DMS114 treated with DMSO at 0.1 percent for 48 hours (cell line): ENCODE results near the gene SYTL5.

Experiments
- DNase-seq: peaks from one replicate; lab custom pipeline; 2025; ENCODE audit not compliant: unreplicated experiment; lab: John Stamatoyannopoulos, UW

The SYTL5 gene

GRCh38 chrX:38018766-38019425 is 12.5 kb downstream of the SYTL5 start:
- no peak for DNase-seq

- DNase-seq: no peak
Observed at GRCh38 chrX:38028300-38028699, 21.9 kb downstream of the SYTL5 start.

- DNase-seq: no peak
Observed at GRCh38 chrX:38036466-38036865, 30.1 kb downstream of the SYTL5 start.

GRCh38 chrX:38038501-38038900 is 32.1 kb downstream of the SYTL5 start:
- DNase-seq: no peak

GRCh38 chrX:38041237-38041636 is 34.9 kb downstream of the SYTL5 start:
- DNase-seq: no peak

GRCh38 chrX:38044701-38045100 is 38.3 kb downstream of the SYTL5 start:
- no peak for DNase-seq

GRCh38 chrX:38045538-38046096 is 39.3 kb downstream of the SYTL5 start:
- DNase-seq: no peak

- no peak for DNase-seq
Observed at GRCh38 chrX:38048886-38049285, 42.5 kb downstream of the SYTL5 start.

- DNase-seq: no peak
Observed at GRCh38 chrX:38050806-38051205, 44.5 kb downstream of the SYTL5 start.

- no peak for DNase-seq
Observed at GRCh38 chrX:38052096-38052495, 45.7 kb downstream of the SYTL5 start.

GRCh38 chrX:38055170-38055847 is 49.0 kb downstream of the SYTL5 start:
- DNase-seq: no peak

- no peak for DNase-seq
Observed at GRCh38 chrX:38060331-38060878, 54.1 kb downstream of the SYTL5 start.

- no peak for DNase-seq
Observed at GRCh38 chrX:38061335-38061734, 55.0 kb downstream of the SYTL5 start.

GRCh38 chrX:38066934-38067333 is 60.6 kb downstream of the SYTL5 start:
- DNase-seq: no peak

- no peak for DNase-seq
Observed at GRCh38 chrX:38069273-38069672, 62.9 kb downstream of the SYTL5 start.

- no peak for DNase-seq
Observed at GRCh38 chrX:38069991-38070390, 63.6 kb downstream of the SYTL5 start.

GRCh38 chrX:38079463-38079862 is 73.1 kb downstream of the SYTL5 start:
- no peak for DNase-seq

GRCh38 chrX:38080808-38081207 is 74.5 kb downstream of the SYTL5 start:
- DNase-seq: no peak

GRCh38 chrX:38081909-38082308 is 75.6 kb downstream of the SYTL5 start:
- no peak for DNase-seq

GRCh38 chrX:38082309-38082708 is 76.0 kb downstream of the SYTL5 start:
- DNase-seq: no peak

- DNase-seq: no peak
Observed at GRCh38 chrX:38085813-38086212, 79.5 kb downstream of the SYTL5 start.
